ENCODE measurements around the gene PELI2.

DNA sequence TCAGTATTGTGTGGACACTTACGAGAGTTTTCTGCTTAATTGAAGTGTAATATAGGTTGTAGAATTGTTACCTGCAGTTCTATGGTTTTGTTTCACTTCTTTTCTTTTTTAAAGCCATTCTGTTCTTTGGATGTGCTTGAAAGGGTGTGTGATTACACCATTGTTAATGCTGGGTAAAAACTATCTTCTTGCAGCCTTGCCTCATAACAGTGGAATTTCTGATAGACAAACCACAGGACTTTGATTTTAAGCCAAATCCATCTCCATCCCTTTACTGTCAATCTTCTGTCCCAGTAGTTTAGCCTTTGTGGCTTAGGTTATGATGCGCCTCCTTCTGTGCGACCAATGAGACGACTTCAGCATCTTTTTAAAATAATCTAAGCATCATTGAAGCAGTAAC is 182.3 kb downstream of the PELI2 start:
- TF ChIP-seq, protein P1, sequence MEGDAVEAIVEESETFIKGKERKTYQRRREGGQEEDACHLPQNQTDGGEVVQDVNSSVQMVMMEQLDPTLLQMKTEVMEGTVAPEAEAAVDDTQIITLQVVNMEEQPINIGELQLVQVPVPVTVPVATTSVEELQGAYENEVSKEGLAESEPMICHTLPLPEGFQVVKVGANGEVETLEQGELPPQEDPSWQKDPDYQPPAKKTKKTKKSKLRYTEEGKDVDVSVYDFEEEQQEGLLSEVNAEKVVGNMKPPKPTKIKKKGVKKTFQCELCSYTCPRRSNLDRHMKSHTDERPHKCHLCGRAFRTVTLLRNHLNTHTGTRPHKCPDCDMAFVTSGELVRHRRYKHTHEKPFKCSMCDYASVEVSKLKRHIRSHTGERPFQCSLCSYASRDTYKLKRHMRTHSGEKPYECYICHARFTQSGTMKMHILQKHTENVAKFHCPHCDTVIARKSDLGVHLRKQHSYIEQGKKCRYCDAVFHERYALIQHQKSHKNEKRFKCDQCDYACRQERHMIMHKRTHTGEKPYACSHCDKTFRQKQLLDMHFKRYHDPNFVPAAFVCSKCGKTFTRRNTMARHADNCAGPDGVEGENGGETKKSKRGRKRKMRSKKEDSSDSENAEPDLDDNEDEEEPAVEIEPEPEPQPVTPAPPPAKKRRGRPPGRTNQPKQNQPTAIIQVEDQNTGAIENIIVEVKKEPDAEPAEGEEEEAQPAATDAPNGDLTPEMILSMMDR (IDR thresholded peaks at IDR 0.05; ENCODE audit: insufficient read depth, low read length, poor library complexity, severe bottlenecking): no peak
- TF ChIP-seq EZH2phosphoT487 (conservative IDR thresholded peaks at IDR 0.05; ENCODE audit: low read length): no peak

Measured in SU-DHL-6 (cell line).